Measurements from ENCODE around the gene C9orf72.

GRCh38 chr9:27549196-27549755, 24.0 kb downstream of the C9orf72 start:
- TF ChIP-seq CTCF (IDR thresholded peaks at IDR 0.05; ENCODE audit: control extremely low read depth in 1 of 3, insufficient read depth in 1 of 3, low read depth in 1 of 3, low read length in 3 of 3) (no peak), EZH2 (IDR thresholded peaks at IDR 0.05; ENCODE audit: low read depth, low read length, severe bottlenecking) (no peak), CHD1 (IDR thresholded peaks at IDR 0.05; ENCODE audit: low read depth, low read length) (no peak), USF2 (IDR thresholded peaks at IDR 0.05; ENCODE audit: low read length) (no peak), RAD21 (IDR thresholded peaks at IDR 0.05 in 1 of 2, conservative IDR thresholded peaks at IDR 0.05 in 1 of 2; ENCODE audit: low read depth in 2 of 2, low read length in 2 of 2) (no peak), CEBPB (IDR thresholded peaks at IDR 0.05; ENCODE audit: low read depth, low read length) (no peak), POLR2A (IDR thresholded peaks at IDR 0.05; ENCODE audit: control extremely low read depth in 1 of 2, low read depth in 2 of 2, low read length in 2 of 2) (no peak), TAF1 (IDR thresholded peaks at IDR 0.05; ENCODE audit: low read depth, low read length) (no peak), JUN (IDR thresholded peaks at IDR 0.05; ENCODE audit: low read depth, low read length) (no peak), CREB1 (IDR thresholded peaks at IDR 0.05) (no peak), PHF8 (conservative IDR thresholded peaks at IDR 0.05; ENCODE audit: low read depth, low read length) (no peak), SP2 (IDR thresholded peaks at IDR 0.05; ENCODE audit: low read length) (no peak), EP300 (IDR thresholded peaks at IDR 0.05; ENCODE audit: borderline replicate concordance in 1 of 2, low read depth in 2 of 2, low read length in 2 of 2) (no peak), SIX5 (IDR thresholded peaks at IDR 0.05; ENCODE audit: low read depth, low read length) (no peak)
